ENCODE data around the gene CCR5AS.
"Not testable (repeated sequence)": the region's sequence is repeated elsewhere in the genome, so short reads cannot be mapped to it uniquely, and the experiment has no call there.

CCR5AS gene

GRCh38 chr3:46401579-46401978 is 5.3 kb downstream of the CCR5AS start:
- no peak for DNase-seq

- no peak for DNase-seq
These were observed 6.0 kb downstream of the CCR5AS start for GRCh38 chr3:46400846-46401245.

- DNase-seq = no peak
These were observed 6.7 kb downstream of the CCR5AS start for GRCh38 chr3:46400000-46400734.

GRCh38 chr3:46399557-46399956 is 7.3 kb downstream of the CCR5AS start:
- DNase-seq = no peak

GRCh38 chr3:46399098-46399497 is 7.8 kb downstream of the CCR5AS start:
- DNase-seq = no peak

GRCh38 chr3:46398186-46398955 is 8.5 kb downstream of the CCR5AS start:
- DNase-seq = no peak

GRCh38 chr3:46397111-46397510 is 9.8 kb downstream of the CCR5AS start:
- DNase-seq = no peak

GRCh38 chr3:46395766-46396530 is 10.9 kb downstream of the CCR5AS start:
- no peak for DNase-seq

GRCh38 chr3:46395210-46395661 is 11.6 kb downstream of the CCR5AS start:
- DNase-seq = no peak

GRCh38 chr3:46393554-46394434 is 13.1 kb downstream of the CCR5AS start:
- DNase-seq = no peak

- DNase-seq = no peak
These were observed 13.9 kb downstream of the CCR5AS start for GRCh38 chr3:46393011-46393410.

GRCh38 chr3:46391526-46391925 is 15.3 kb downstream of the CCR5AS start:
- not testable (repeated sequence) for DNase-seq

GRCh38 chr3:46389306-46389705 is 17.6 kb downstream of the CCR5AS start:
- no peak for DNase-seq

- not testable (repeated sequence) for DNase-seq
These were observed 18.0 kb downstream of the CCR5AS start for GRCh38 chr3:46388847-46389246.

GRCh38 chr3:46386205-46386604 is 20.7 kb downstream of the CCR5AS start:
- DNase-seq = no peak

GRCh38 chr3:46383951-46384330 is 22.9 kb downstream of the CCR5AS start:
- DNase-seq = no peak

- DNase-seq = no peak
These were observed 23.5 kb downstream of the CCR5AS start for GRCh38 chr3:46383211-46383950.

- no peak for DNase-seq
These were observed 25.2 kb downstream of the CCR5AS start for GRCh38 chr3:46381625-46382024.

GRCh38 chr3:46380471-46381221 is 26.2 kb downstream of the CCR5AS start:
- no peak for DNase-seq

- DNase-seq = no peak
These were observed 28.4 kb downstream of the CCR5AS start for GRCh38 chr3:46378426-46378942.

GRCh38 chr3:46375814-46376213 is 31.1 kb downstream of the CCR5AS start:
- DNase-seq = no peak

Measured in NCI-H1694 (cell line).